HFFc6 (cell line): ENCODE data around the gene CELA2B. TPM values are rescaled to one million over a fixed set of nuclear protein-coding genes. Genes with fewer than 3 reads are reported as not detected.
A peak's percentile ranks its signal among the peaks of the same experiment; 100 is the strongest.
"Not testable (repeated sequence)": the region's sequence is repeated elsewhere in the genome, so short reads cannot be mapped to it uniquely, and the experiment has no call there.

Experiments used
- DNase-seq: peaks from one replicate; pipeline ENCODE4 v3.0.0-alpha.2; 2018
- H3K27ac Mint-ChIP-seq: 2 replicates; pipeline ENCODE4 v1.8.0; 2020; ENCODE audit warnings: mild to moderate bottlenecking, mixed read lengths
- H3K27me3 Mint-ChIP-seq: 2 replicates; pipeline ENCODE4 v1.8.0; 2021; ENCODE audit warnings: mild to moderate bottlenecking, moderate library complexity, mixed read lengths; ENCODE audit not compliant: insufficient read depth
- H3K36me3 Mint-ChIP-seq: 2 replicates; pipeline ENCODE4 v1.8.0; 2021; ENCODE audit warnings: low read depth, mixed read lengths
- H3K4me1 Mint-ChIP-seq: 2 replicates; pipeline ENCODE4 v1.8.0; 2020; ENCODE audit warnings: low read depth, mixed read lengths
- H3K4me3 Mint-ChIP-seq: 2 replicates; pipeline ENCODE4 v1.8.0; 2020; ENCODE audit warnings: mild to moderate bottlenecking, moderate library complexity, mixed read lengths
- H3K9me3 Mint-ChIP-seq: 2 replicates; pipeline ENCODE4 v1.8.0; 2020; ENCODE audit warnings: mild to moderate bottlenecking, mixed read lengths
- CTCF ChIP-seq: fragments of 200-600 bp; sonication (generic); IDR thresholded peaks from 2 replicates; pipeline ENCODE4 v1.5.0; 2021; ENCODE audit warnings: antibody characterized with exemption, mild to moderate bottlenecking
- total RNA-seq, 6 experiments: library from RNA; stranded (reverse); fragmentation: NEBNext Ultra II Directional; extraction: Animal tissue kit (Norgen Biotek cat#: 25700); gene quantifications; 2 replicates in 1 of 6; 3 replicates in 5 of 6; pipeline ENCODE4 v1.2.3, GENCODE V29; 2021

Gene CELA2B
- total RNA-seq, 6 experiments from 2014 or later: not detected

- H3K4me3 Mint-ChIP-seq: no peak overlapping the region
- H3K4me1 Mint-ChIP-seq: peaks cover 33% of the 10 kb centered on the region
- peaks cover 9% of the 10 kb centered on the region; the same call in 1 of the 2 replicates for H3K36me3 Mint-ChIP-seq
- H3K9me3 Mint-ChIP-seq: no peaks in the 10 kb centered on the region
- peak overlapping the region; percentile 77 for H3K27ac Mint-ChIP-seq
- DNase-seq: peak; percentile 56
- H3K27me3 Mint-ChIP-seq: no peaks in the 10 kb centered on the region; the same call in 1 of the 2 replicates
- TF ChIP-seq CTCF: no peak
Measured at GRCh38 chr1:15429701-15430149, 46.2 kb upstream of the CELA2B start.

GRCh38 chr1:15430787-15431570 is 44.9 kb upstream of the CELA2B start:
- Mint-ChIP-seq H3K27me3 (no peaks in the 10 kb centered on the region; the same call in 1 of the 2 replicates), H3K36me3 (peaks cover 8% of the 10 kb centered on the region; the same call in 1 of the 2 replicates)

GRCh38 chr1:15431571-15431948 is 44.3 kb upstream of the CELA2B start:
- no peaks in the 10 kb centered on the region for H3K9me3 Mint-ChIP-seq
- peaks cover 2% of the 10 kb centered on the region; the same call in 1 of the 2 replicates for H3K36me3 Mint-ChIP-seq
- no peaks in the 10 kb centered on the region; the same call in 1 of the 2 replicates for H3K27me3 Mint-ChIP-seq
- H3K27ac Mint-ChIP-seq: peak overlapping the region; percentile 51; the same call in 1 of the 2 replicates
- no peak for TF ChIP-seq CTCF
- no peak overlapping the region for H3K4me3 Mint-ChIP-seq
- peaks cover 25% of the 10 kb centered on the region for H3K4me1 Mint-ChIP-seq
- DNase-seq: no peak

More at GRCh38 chr1:15430787-15431570, 44.9 kb upstream of the CELA2B start:
- TF ChIP-seq CTCF: peak; percentile 99
- peaks cover 31% of the 10 kb centered on the region for H3K4me1 Mint-ChIP-seq
- H3K9me3 Mint-ChIP-seq: no peaks in the 10 kb centered on the region
- H3K4me3 Mint-ChIP-seq: no peak overlapping the region
- peak overlapping the region; percentile 51; the same call in 1 of the 2 replicates for H3K27ac Mint-ChIP-seq
- peak; percentile 12 for DNase-seq

- no peaks in the 10 kb centered on the region; the same call in 1 of the 2 replicates for H3K27me3 Mint-ChIP-seq
- no peak for TF ChIP-seq CTCF
- no peaks in the 10 kb centered on the region for H3K9me3 Mint-ChIP-seq
- H3K27ac Mint-ChIP-seq: peak overlapping the region; percentile 60; the same call in 1 of the 2 replicates
- H3K4me3 Mint-ChIP-seq: no peak overlapping the region
- peaks cover 22% of the 10 kb centered on the region for H3K4me1 Mint-ChIP-seq
- no peaks in the 10 kb centered on the region for H3K36me3 Mint-ChIP-seq
- DNase-seq: no peak
Measured at GRCh38 chr1:15432324-15432723, 43.6 kb upstream of the CELA2B start.

- H3K27me3 Mint-ChIP-seq: no peaks in the 10 kb centered on the region
- peak overlapping the region; percentile 60; the same call in 1 of the 2 replicates for H3K27ac Mint-ChIP-seq
- no peak for TF ChIP-seq CTCF
- DNase-seq: no peak
- H3K9me3 Mint-ChIP-seq: no peaks in the 10 kb centered on the region
- peaks cover 22% of the 10 kb centered on the region for H3K4me1 Mint-ChIP-seq
- no peaks in the 10 kb centered on the region for H3K36me3 Mint-ChIP-seq
- no peak overlapping the region for H3K4me3 Mint-ChIP-seq
Measured at GRCh38 chr1:15433471-15433870, 42.4 kb upstream of the CELA2B start.

- H3K27me3 Mint-ChIP-seq, H3K27ac Mint-ChIP-seq, DNase-seq: not testable (repeated sequence)
Measured at GRCh38 chr1:15434739-15435138, 41.2 kb upstream of the CELA2B start.

More at GRCh38 chr1:15434739-15435138, 41.2 kb upstream of the CELA2B start:
- peaks cover 19% of the 10 kb centered on the region for H3K4me1 Mint-ChIP-seq
- H3K4me3 Mint-ChIP-seq, H3K36me3 Mint-ChIP-seq, H3K9me3 Mint-ChIP-seq: not testable (repeated sequence)
